Neural crest cell (in vitro differentiated cells): ENCODE data around the gene ZFAND3. TPM values are rescaled to one million over a fixed set of nuclear protein-coding genes. Genes with fewer than 3 reads are reported as not detected.

Source experiments
- DNase-seq: peaks from one replicate; pipeline ENCODE4 v3.0.0; 2021; ENCODE audit warnings: low read depth, mixed read lengths, low spot score
- H3K27ac Mint-ChIP-seq: one replicate; pipeline ENCODE4 v1.8.0; 2021; ENCODE audit warnings: mild to moderate bottlenecking, mixed read lengths; ENCODE audit not compliant: unreplicated experiment
- H3K27me3 Mint-ChIP-seq: 2 replicates; pipeline ENCODE4 v1.8.0; 2021; ENCODE audit warnings: low read depth, mild to moderate bottlenecking, mixed read lengths
- H3K36me3 Mint-ChIP-seq: 2 replicates; pipeline ENCODE4 v1.8.0; 2021; ENCODE audit warnings: low read depth, mild to moderate bottlenecking, mixed read lengths
- H3K4me1 Mint-ChIP-seq: 2 replicates; pipeline ENCODE4 v1.8.0; 2021; ENCODE audit warnings: mixed read lengths
- H3K4me3 Mint-ChIP-seq: one replicate; pipeline ENCODE4 v1.8.0; 2021; ENCODE audit warnings: mild to moderate bottlenecking, mixed read lengths
- H3K9me3 Mint-ChIP-seq: 2 replicates; pipeline ENCODE4 v1.8.0; 2021; ENCODE audit warnings: mixed read lengths
- CTCF ChIP-seq: fragments of 200-600 bp; sonication (generic); conservative IDR thresholded peaks from 2 replicates; pipeline ENCODE4 v1.5.0; 2021; ENCODE audit warnings: antibody characterized with exemption, mild to moderate bottlenecking
- total RNA-seq: library from RNA; stranded (reverse); gene quantifications from 2 replicates; pipeline ENCODE4 v1.2.1, GENCODE V29; 2021

Gene ZFAND3
- total RNA-seq, 1 donor from 2014 or later: 65.9 TPM

GRCh38 chr6:38113825-38114576 lies 294.5 kb downstream of the ZFAND3 start:
- Mint-ChIP-seq H3K4me1 (peaks cover 18% of the 10 kb centered on the region), H3K9me3 (no peaks in the 10 kb centered on the region), H3K4me3 (no peak overlapping the region), H3K36me3 (peaks cover 3% of the 10 kb centered on the region), H3K27ac (no peak overlapping the region), H3K27me3 (no peaks in the 10 kb centered on the region)
- TF ChIP-seq CTCF: no peak
- DNase-seq: no peak

- TF ChIP-seq CTCF: no peak
- Mint-ChIP-seq H3K27me3 (no peaks in the 10 kb centered on the region), H3K9me3 (no peaks in the 10 kb centered on the region), H3K4me1 (peaks cover 23% of the 10 kb centered on the region), H3K4me3 (no peak overlapping the region), H3K27ac (peak overlapping the region; percentile 23), H3K36me3 (no peaks in the 10 kb centered on the region)
- DNase-seq: no peak
These were observed 295.6 kb downstream of the ZFAND3 start for GRCh38 chr6:38114976-38115625.

- no peaks in the 10 kb centered on the region for H3K9me3 Mint-ChIP-seq
- no peak overlapping the region for H3K4me3 Mint-ChIP-seq
- TF ChIP-seq CTCF: no peak
- H3K4me1 Mint-ChIP-seq: peaks cover 18% of the 10 kb centered on the region
- DNase-seq: no peak
- H3K36me3 Mint-ChIP-seq: no peaks in the 10 kb centered on the region
- H3K27ac Mint-ChIP-seq: no peak overlapping the region
- H3K27me3 Mint-ChIP-seq: no peaks in the 10 kb centered on the region
These were observed 296.1 kb downstream of the ZFAND3 start for GRCh38 chr6:38115626-38116008.

DNA sequence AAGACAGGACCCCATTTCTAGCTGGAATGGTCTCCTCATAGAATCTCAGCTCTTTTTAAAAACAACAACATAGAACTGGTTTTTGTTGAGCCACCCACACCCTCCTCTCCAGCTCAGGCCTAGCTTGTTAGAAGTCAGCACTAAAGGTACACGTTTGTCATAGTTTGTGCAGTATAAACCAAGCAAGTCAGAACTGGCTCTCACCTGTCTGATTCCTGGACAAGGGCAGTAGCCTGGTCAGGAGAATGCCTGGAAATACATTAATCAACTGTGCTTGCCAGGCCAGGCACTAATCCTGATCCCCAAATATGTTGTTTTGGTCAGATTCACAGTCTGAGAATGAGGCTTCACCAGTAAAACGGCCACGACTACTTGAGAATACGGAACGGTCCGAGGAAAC lies 296.7 kb downstream of the ZFAND3 start:
- H3K27me3 Mint-ChIP-seq: no peaks in the 10 kb centered on the region
- no peak overlapping the region for H3K27ac Mint-ChIP-seq
- H3K4me3 Mint-ChIP-seq: no peak overlapping the region
- H3K36me3 Mint-ChIP-seq: no peaks in the 10 kb centered on the region
- H3K9me3 Mint-ChIP-seq: no peaks in the 10 kb centered on the region
- DNase-seq: no peak
- TF ChIP-seq CTCF: no peak
- peaks cover 15% of the 10 kb centered on the region for H3K4me1 Mint-ChIP-seq

DNA sequence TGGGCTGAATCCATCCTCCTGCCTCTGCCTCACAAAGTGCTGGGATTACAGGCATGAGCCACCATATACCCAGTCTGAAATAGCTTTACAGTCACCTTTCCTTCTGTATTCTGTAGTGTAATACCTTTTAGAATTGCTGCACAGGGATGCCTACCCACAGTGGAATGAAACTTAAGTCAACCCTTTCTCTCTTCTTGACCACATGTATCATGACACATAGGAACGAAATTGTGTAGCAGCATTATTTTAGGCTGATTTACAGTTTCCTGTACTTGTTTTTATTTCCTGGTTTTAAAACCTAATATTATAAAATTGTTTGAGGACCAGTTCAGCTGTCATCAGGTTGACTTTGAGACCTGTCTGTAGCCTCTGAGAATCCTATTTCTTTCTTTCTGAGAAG lies 297.8 kb downstream of the ZFAND3 start:
- H3K27ac Mint-ChIP-seq: no peak overlapping the region
- H3K36me3 Mint-ChIP-seq: peaks cover 2% of the 10 kb centered on the region
- H3K4me3 Mint-ChIP-seq: no peak overlapping the region
- DNase-seq: no peak
- no peaks in the 10 kb centered on the region for H3K27me3 Mint-ChIP-seq
- TF ChIP-seq CTCF: no peak
- peaks cover 15% of the 10 kb centered on the region for H3K4me1 Mint-ChIP-seq
- H3K9me3 Mint-ChIP-seq: no peaks in the 10 kb centered on the region
